ENCODE measurements around the gene ST3GAL5.

ST3GAL5 gene

GRCh38 chr2:85871494-85872164 lies 17.2 kb downstream of the ST3GAL5 start:
- H3K4me3 ChIP-seq (ENCODE audit: low read length), result no peak overlapping the region
- no peak for DNase-seq (ENCODE audit: low read depth)
- TF ChIP-seq CTCF (conservative IDR thresholded peaks at IDR 0.05; ENCODE audit: low read length), result no peak

- no peak overlapping the region for H3K4me3 ChIP-seq (ENCODE audit: low read length)
- DNase-seq (ENCODE audit: low read depth), result no peak
- TF ChIP-seq CTCF (conservative IDR thresholded peaks at IDR 0.05; ENCODE audit: low read length), result no peak
These were observed 20.0 kb downstream of the ST3GAL5 start for GRCh38 chr2:85868822-85869221.

- no peak for DNase-seq (ENCODE audit: low read depth)
- H3K4me3 ChIP-seq (ENCODE audit: low read length), result no peak overlapping the region
- no peak for TF ChIP-seq CTCF (conservative IDR thresholded peaks at IDR 0.05; ENCODE audit: low read length)
These were observed 21.1 kb downstream of the ST3GAL5 start for GRCh38 chr2:85867556-85868292.

- TF ChIP-seq CTCF (conservative IDR thresholded peaks at IDR 0.05; ENCODE audit: low read length), result no peak
- no peak overlapping the region for H3K4me3 ChIP-seq (ENCODE audit: low read length)
- DNase-seq (ENCODE audit: low read depth), result no peak
These were observed 21.7 kb downstream of the ST3GAL5 start for GRCh38 chr2:85867121-85867520.

- DNase-seq (ENCODE audit: low read depth), result no peak
- no peak for TF ChIP-seq CTCF (conservative IDR thresholded peaks at IDR 0.05; ENCODE audit: low read length)
- no peak overlapping the region for H3K4me3 ChIP-seq (ENCODE audit: low read length)
These were observed 22.6 kb downstream of the ST3GAL5 start for GRCh38 chr2:85866165-85866659.

- no peak overlapping the region for H3K4me3 ChIP-seq (ENCODE audit: low read length)
- no peak for DNase-seq (ENCODE audit: low read depth)
- no peak for TF ChIP-seq CTCF (conservative IDR thresholded peaks at IDR 0.05; ENCODE audit: low read length)
These were observed 23.1 kb downstream of the ST3GAL5 start for GRCh38 chr2:85865539-85866164.

Data from AG10803 (cell line).